ENCODE measurements around the gene TXN. TPM values are rescaled to one million over a fixed set of nuclear protein-coding genes. Genes with fewer than 3 reads are reported as not detected.

The TXN gene
- 100 to 1,000 TPM; 145 to 157 (median 150) TPM for polyA plus RNA-seq

DNA sequence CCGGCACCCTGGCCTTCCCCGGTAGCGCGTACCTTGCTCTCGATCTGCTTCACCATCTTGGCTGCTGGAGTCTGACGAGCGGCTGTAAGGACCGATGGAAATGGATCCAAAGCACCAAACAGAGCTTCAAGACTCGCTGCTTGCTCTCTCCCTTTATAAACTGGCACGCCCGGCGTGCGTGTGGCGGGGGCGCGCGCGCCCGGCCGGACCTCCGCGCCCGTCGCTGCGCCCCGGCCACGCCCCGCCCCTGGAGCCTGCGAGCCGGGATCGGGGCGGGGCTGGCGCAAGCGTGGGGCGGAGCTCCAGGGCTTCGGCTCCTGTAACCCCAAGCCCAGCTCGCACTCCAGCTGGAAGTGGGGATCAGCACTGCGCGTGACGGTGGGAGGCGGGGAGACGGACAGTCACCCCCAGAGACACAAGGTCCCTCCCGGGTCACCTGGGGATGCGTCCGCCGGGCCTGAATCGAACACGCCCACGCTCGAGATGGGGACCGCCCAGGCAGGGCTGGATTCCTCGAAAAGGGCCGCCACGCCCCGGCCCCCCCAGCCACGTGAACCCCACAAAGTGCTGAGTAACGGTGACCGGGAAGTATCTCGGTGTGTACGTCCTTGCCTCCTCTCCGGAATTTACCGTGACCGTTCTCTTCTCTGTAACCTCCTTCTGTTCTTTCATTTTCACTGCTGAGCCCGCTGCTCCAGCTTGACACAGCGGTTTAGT is at the start of gene TXN:
Gene TXN, minus strand, starts transcription at position 128 of the 717 bp plus-strand sequence. Its CDS starts 72 bp downstream, at position 56.
- Mint-ChIP-seq H3K27me3 (ENCODE audit: low read depth in 3 of 3) (peaks cover 0 to 2% (median 0%) of the 10 kb centered on the region in 3 donors), H3K27ac (peak within 1 kb of the TSS; percentile 86 to 93 (median 91)), H3K4me1 (peaks cover 34 to 40% of the 10 kb centered on the region in 2 donors), H3K4me3 (peak within 1 kb of the TSS; percentile 90 to 99 (median 98)), H3K9me3 (no peaks in the 10 kb centered on the region), H3K36me3 (no peaks in the 10 kb centered on the region)
- DNase-seq = peak; percentile 69 to 79 (median 79)

DNA sequence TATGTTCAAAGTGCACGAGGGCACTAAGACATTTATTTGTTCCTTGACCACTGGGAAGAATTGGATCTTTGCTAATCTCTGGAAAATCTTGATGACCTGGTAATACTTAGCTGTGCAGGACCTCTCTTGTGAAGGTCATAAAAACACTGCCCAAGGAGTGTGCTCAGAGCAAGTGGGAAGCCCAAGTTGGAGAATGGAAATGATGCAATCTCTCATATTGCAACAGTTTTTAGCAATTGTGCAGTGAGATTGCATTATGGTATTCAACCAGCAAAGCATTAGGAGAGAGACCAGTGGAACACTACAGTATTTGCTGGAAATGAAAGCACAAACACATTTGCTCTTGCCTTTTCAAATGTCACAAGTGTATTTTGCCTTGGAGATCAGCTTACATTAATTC is 46.8 kb upstream of the TXN start:
- Mint-ChIP-seq H3K27me3 (ENCODE audit: low read depth in 3 of 3) (peaks cover 2 to 9% (median 8%) of the 10 kb centered on the region in 3 donors), H3K4me1 (peaks cover 0 to 2% of the 10 kb centered on the region in 2 donors), H3K4me3 (no peak overlapping the region), H3K27ac (no peak overlapping the region), H3K36me3 (no peaks in the 10 kb centered on the region), H3K9me3 (no peaks in the 10 kb centered on the region)
- no peak for DNase-seq

- H3K9me3 Mint-ChIP-seq = no peaks in the 10 kb centered on the region
- no peaks in the 10 kb centered on the region for H3K36me3 Mint-ChIP-seq
- no peak overlapping the region for H3K4me3 Mint-ChIP-seq
- no peak for DNase-seq
- H3K27ac Mint-ChIP-seq = no peak overlapping the region
- peaks cover 2 to 10% (median 7%) of the 10 kb centered on the region in 3 donors for H3K27me3 Mint-ChIP-seq (ENCODE audit: low read depth in 3 of 3)
- H3K4me1 Mint-ChIP-seq = no peaks in the 10 kb centered on the region
These were observed 41.8 kb upstream of the TXN start for GRCh38 chr9:110298043-110298605.

DNA sequence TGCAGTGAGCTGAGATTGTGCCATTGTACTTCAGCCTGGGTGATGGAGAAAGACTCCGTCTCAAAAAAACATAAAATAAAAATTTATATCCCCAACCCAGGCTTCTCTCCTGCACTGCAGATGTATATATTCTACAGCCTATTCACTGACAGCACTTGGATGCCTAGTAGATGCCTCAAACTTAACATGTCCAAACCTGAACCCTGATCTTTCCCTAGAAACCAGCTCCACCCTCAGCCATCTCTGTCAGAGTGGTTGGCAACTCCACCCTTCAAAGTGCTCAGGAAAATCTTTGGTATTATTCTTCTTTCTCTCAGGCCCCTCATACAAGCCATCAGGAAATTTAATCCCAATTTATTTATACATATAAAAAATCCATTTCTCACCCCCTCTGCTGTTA is 36.9 kb upstream of the TXN start:
- no peak overlapping the region for H3K27ac Mint-ChIP-seq
- H3K4me1 Mint-ChIP-seq = no peaks in the 10 kb centered on the region
- H3K4me3 Mint-ChIP-seq = no peak overlapping the region
- H3K9me3 Mint-ChIP-seq = no peaks in the 10 kb centered on the region
- no peaks in the 10 kb centered on the region for H3K36me3 Mint-ChIP-seq
- DNase-seq = no peak
- peaks cover 0 to 9% (median 6%) of the 10 kb centered on the region in 3 donors for H3K27me3 Mint-ChIP-seq (ENCODE audit: low read depth in 3 of 3)

- H3K9me3 Mint-ChIP-seq = no peaks in the 10 kb centered on the region
- DNase-seq = no peak
- no peaks in the 10 kb centered on the region for H3K4me1 Mint-ChIP-seq
- H3K27ac Mint-ChIP-seq = no peak overlapping the region
- H3K27me3 Mint-ChIP-seq (ENCODE audit: low read depth in 3 of 3) = peaks cover 0 to 9% (median 6%) of the 10 kb centered on the region in 3 donors
- no peak overlapping the region for H3K4me3 Mint-ChIP-seq
- H3K36me3 Mint-ChIP-seq = no peaks in the 10 kb centered on the region
These were observed 35.7 kb upstream of the TXN start for GRCh38 chr9:110291921-110292557.

GRCh38 chr9:110290001-110290400 is 33.7 kb upstream of the TXN start:
- Mint-ChIP-seq H3K27ac (no peak overlapping the region), H3K36me3 (no peaks in the 10 kb centered on the region), H3K27me3 (ENCODE audit: low read depth in 3 of 3) (peaks cover 0 to 8% (median 4%) of the 10 kb centered on the region in 3 donors), H3K9me3 (no peaks in the 10 kb centered on the region), H3K4me3 (no peak overlapping the region), H3K4me1 (no peaks in the 10 kb centered on the region)
- DNase-seq = no peak

- H3K4me1 Mint-ChIP-seq = no peaks in the 10 kb centered on the region
- no peak overlapping the region for H3K4me3 Mint-ChIP-seq
- peaks cover 0 to 5% (median 0%) of the 10 kb centered on the region in 3 donors for H3K27me3 Mint-ChIP-seq (ENCODE audit: low read depth in 3 of 3)
- no peaks in the 10 kb centered on the region for H3K36me3 Mint-ChIP-seq
- H3K27ac Mint-ChIP-seq = no peak overlapping the region
- DNase-seq = no peak
- H3K9me3 Mint-ChIP-seq = no peaks in the 10 kb centered on the region
These were observed 32.2 kb upstream of the TXN start for GRCh38 chr9:110288503-110288902.

DNA sequence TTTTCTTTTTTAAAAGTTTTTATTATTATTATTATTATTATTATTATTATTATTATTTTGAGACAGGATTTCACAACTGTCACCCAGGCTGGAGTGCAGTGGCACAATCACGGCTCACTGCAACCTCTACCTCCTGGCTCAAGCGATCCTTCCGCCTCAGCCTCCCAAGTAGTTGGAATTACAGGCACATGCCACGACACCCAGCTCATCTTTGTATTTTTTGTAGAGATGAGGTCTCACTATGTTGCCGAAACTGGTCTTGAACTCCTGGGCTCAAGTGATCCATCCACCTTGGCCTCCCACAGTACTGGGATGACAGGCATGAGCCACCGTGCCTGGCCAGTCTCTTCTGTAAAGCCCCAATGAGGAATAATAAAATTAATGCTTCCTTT is 31.0 kb upstream of the TXN start:
- no peaks in the 10 kb centered on the region for H3K9me3 Mint-ChIP-seq
- no peak for DNase-seq
- H3K27ac Mint-ChIP-seq = no peak overlapping the region
- H3K36me3 Mint-ChIP-seq = no peaks in the 10 kb centered on the region
- H3K4me1 Mint-ChIP-seq = no peaks in the 10 kb centered on the region
- no peak overlapping the region for H3K4me3 Mint-ChIP-seq
- peaks cover 0 to 7% (median 0%) of the 10 kb centered on the region in 3 donors for H3K27me3 Mint-ChIP-seq (ENCODE audit: low read depth in 3 of 3)

DNA sequence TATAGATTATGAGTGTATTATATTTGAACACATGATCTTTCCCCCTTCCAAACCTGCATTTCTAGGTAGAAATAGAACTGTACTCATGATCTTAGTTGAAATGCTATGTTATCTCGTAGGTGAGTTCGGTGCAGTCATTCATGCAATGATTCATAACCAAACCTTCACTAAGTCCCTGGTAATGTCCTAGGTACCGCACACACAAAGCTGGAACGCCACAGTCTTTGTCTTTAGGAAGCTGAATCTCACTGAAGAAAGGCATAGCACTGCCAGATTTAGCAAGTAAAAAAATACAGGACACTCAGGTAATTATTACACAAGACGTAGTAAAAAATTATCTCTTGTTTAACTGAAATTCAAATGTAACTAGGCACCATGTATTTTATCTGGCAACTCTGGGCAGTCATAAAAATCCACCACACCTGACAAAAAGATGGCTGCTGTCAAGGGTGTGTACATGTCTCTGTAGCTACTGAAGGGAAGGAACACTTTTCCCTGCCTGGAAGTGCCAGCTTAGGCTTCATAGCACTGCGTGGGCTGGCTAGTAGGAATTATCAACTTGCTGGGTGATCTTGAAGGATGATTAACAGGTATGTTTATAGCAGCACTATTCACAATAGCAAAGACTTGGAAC is 28.0 kb upstream of the TXN start:
- Mint-ChIP-seq H3K36me3 (no peaks in the 10 kb centered on the region), H3K27me3 (ENCODE audit: low read depth in 3 of 3) (peaks cover 0 to 7% (median 2%) of the 10 kb centered on the region in 3 donors), H3K9me3 (no peaks in the 10 kb centered on the region), H3K4me3 (no peak overlapping the region), H3K27ac (no peak overlapping the region), H3K4me1 (no peaks in the 10 kb centered on the region)
- no peak for DNase-seq

- Mint-ChIP-seq H3K27ac (no peak overlapping the region), H3K27me3 (ENCODE audit: low read depth in 3 of 3) (peaks cover 0 to 9% (median 2%) of the 10 kb centered on the region in 3 donors), H3K36me3 (no peaks in the 10 kb centered on the region), H3K4me3 (no peak overlapping the region), H3K4me1 (no peaks in the 10 kb centered on the region), H3K9me3 (no peaks in the 10 kb centered on the region)
- DNase-seq = no peak
These were observed 27.4 kb upstream of the TXN start for GRCh38 chr9:110283751-110284150.

DNA sequence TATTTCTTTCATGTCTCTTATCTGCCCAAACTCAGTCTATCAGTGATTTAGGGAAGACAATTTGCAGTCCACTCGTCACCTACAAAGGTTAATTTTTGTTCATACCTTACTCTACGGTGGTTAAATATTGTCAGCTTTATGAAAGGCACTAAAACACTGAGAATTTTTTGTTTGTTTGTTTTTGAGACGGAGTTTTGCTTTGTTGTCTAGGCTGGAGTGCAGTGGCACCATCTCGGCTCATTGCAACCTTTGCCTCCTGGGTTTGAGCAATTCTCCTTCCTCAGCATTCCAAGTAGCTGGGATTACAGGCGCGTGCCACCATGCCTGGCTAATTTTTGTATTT is 26.4 kb upstream of the TXN start:
- H3K27me3 Mint-ChIP-seq (ENCODE audit: low read depth in 3 of 3) = peaks cover 0 to 9% (median 2%) of the 10 kb centered on the region in 3 donors
- H3K36me3 Mint-ChIP-seq = no peaks in the 10 kb centered on the region
- no peaks in the 10 kb centered on the region for H3K4me1 Mint-ChIP-seq
- no peak overlapping the region for H3K4me3 Mint-ChIP-seq
- H3K27ac Mint-ChIP-seq = no peak overlapping the region
- H3K9me3 Mint-ChIP-seq = no peaks in the 10 kb centered on the region
- no peak for DNase-seq

DNA sequence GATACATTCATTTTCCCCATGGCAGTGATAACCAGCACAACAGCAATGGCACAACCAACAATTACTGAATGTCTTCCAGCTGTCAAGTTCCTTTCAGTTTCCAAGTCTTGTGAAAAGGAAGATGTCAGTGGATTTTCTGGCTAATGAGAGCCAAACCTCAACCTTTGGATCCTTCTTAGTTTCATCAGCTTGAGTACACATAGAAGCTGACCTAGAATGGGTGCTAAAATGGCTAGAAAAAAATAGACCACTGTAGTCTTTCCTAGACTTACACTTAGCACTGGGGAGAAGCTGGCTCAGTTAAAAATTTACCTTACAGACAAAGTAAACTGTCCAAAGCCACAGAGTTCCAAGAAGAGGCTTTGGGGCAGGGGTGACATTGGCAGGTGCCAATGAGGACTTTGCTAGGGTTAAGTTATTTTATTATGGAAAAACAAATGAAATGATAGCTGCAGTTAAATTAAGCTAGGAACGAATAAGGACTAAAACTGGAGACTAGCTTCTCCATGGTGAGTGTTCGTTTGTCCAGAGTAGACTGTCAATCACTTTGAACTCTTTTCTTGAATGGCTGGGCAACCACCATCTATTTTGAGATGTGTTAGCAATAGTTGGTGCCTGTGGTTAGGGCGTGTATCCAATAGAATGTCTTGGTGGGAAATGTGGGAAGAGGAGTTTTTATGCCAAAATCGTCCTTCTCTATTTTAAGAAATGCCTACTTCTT is 25.9 kb upstream of the TXN start:
- H3K36me3 Mint-ChIP-seq = no peaks in the 10 kb centered on the region
- DNase-seq = no peak
- H3K4me1 Mint-ChIP-seq = no peaks in the 10 kb centered on the region
- peaks cover 0 to 9% (median 2%) of the 10 kb centered on the region in 3 donors for H3K27me3 Mint-ChIP-seq (ENCODE audit: low read depth in 3 of 3)
- H3K27ac Mint-ChIP-seq = no peak overlapping the region
- H3K9me3 Mint-ChIP-seq = no peaks in the 10 kb centered on the region
- no peak overlapping the region for H3K4me3 Mint-ChIP-seq

- H3K27me3 Mint-ChIP-seq (ENCODE audit: low read depth in 3 of 3) = peaks cover 0 to 10% (median 2%) of the 10 kb centered on the region in 3 donors
- no peaks in the 10 kb centered on the region for H3K36me3 Mint-ChIP-seq
- no peak overlapping the region for H3K4me3 Mint-ChIP-seq
- no peaks in the 10 kb centered on the region for H3K4me1 Mint-ChIP-seq
- DNase-seq = no peak
- no peak overlapping the region for H3K27ac Mint-ChIP-seq
- no peaks in the 10 kb centered on the region for H3K9me3 Mint-ChIP-seq
These were observed 21.9 kb upstream of the TXN start for GRCh38 chr9:110278080-110278707.
